HG03558 (cell line): ENCODE results near the gene PTGER1.
"Not testable (repeated sequence)": the region's sequence is repeated elsewhere in the genome, so short reads cannot be mapped to it uniquely, and the experiment has no call there.

Experiments used
- ATAC-seq: cut with Tn5 transposase; IDR thresholded peaks from one replicate; pipeline ENCODE4 v1.9.1; 2021; ENCODE audit warnings: moderate number of reproducible peaks; ENCODE audit not compliant: unreplicated experiment; ENCODE audit errors: extremely low read depth

The PTGER1 gene, protein sequence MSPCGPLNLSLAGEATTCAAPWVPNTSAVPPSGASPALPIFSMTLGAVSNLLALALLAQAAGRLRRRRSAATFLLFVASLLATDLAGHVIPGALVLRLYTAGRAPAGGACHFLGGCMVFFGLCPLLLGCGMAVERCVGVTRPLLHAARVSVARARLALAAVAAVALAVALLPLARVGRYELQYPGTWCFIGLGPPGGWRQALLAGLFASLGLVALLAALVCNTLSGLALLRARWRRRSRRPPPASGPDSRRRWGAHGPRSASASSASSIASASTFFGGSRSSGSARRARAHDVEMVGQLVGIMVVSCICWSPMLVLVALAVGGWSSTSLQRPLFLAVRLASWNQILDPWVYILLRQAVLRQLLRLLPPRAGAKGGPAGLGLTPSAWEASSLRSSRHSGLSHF

DNA sequence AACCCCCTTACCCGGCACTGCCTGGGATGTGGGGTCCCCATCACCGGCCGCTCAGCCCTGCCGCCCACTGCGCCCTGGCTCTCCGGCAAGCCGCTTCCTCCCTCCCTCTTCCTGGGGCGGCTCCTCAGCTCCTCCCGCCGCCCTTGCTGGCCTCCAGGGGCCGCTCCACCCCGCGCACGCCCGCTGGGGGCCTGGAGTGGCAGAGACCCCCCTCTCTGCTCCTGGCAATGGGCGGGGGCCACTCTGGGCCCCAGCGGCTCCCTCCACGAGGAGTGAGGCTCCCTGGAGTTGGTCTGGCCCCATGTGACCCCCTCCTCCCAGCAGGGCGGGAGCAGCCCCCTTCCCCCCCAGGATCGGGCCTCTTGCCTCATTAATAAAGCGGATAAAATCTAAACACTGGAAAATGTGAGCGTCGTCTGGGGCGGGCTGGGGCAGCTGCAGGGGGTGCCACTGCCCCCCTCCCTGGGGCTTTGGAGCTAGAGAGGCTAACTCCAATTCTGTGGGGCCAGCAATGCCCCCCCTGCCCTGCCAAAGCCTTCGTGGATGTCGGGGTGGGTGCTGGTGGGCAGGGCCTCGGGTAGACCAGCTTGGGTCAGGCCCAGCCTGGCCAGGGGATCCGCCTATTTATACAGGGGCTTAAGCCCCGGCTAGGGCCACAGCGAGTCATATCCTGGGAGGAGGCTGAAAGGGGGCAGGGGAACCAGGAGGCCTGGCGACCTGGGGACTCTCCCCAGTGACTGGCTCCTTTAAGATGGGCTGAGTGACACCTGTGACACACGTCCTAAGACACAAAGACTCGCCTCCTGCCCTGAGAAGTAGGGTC is at the start of gene PTGER1:
PTGER1 (minus strand) TSS at position 104 of the 823 bp plus-strand sequence. CDS start 1,034 bp downstream, outside the sequence.
- no peak for ATAC-seq

- ATAC-seq, result no peak
Measured at GRCh38 chr19:14520543-14520942, 45.4 kb upstream of the PTGER1 start.

- no peak for ATAC-seq
Measured at GRCh38 chr19:14519860-14520407, 44.8 kb upstream of the PTGER1 start.

DNA sequence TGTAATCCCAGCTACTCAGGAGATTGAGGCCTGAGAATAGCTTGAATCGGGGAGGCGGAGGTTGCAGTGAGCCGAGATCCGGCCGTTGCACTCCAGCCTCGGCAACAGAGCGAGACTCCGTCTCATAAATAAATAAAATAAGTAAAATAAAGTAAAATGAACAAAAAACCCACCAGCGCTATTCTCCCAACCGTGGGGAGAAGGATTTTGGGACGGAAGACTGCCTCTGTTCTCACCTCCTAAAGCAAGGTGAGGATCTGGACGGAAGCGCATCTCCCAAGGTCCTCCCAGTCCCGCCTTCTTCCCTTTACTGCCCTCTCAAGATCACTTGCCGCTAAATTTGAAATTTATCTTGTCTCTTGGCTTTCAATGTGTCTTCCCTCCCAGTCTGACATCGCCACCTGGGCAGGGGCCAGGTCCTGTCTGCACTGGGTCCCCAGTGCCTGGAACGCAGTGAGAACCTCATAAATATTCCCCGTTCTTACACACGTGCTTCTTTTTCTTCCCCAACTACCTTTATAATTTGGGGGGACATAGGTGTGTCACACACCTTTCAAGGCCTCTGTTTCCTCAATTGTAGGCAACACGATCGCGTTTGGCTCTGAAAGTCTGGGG is 44.2 kb upstream of the PTGER1 start:
- ATAC-seq, result no peak

GRCh38 chr19:14517840-14518505 is 42.8 kb upstream of the PTGER1 start, which contains the start of gene DNAJB1:
Gene DNAJB1 (minus strand): TSS chr19:14518397. CDS start chr19:14518349, 48 bp downstream.
- peak; percentile 38 for ATAC-seq

DNA sequence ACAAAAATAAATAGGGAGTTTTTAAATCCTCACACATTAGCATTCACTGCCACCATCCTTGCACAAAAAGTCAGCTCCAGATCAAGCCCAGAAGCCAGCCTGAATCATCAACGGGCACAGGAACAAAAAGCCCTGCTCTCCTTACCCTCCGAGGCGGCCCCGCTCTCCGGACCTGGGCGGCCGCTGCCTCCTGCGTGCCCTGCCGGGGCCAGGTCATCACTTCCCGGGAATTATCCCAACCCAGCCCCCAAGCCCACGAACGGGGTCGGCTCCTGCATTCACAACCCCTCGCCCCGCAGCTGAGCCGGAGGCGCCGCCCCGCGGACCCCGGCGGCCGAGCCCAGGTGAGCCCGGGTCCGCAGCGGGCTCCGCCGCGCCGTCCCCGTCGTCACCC is 42.3 kb upstream of the PTGER1 start:
- no peak for ATAC-seq

- ATAC-seq, result no peak
Measured at GRCh38 chr19:14516746-14517438, 41.7 kb upstream of the PTGER1 start.

DNA sequence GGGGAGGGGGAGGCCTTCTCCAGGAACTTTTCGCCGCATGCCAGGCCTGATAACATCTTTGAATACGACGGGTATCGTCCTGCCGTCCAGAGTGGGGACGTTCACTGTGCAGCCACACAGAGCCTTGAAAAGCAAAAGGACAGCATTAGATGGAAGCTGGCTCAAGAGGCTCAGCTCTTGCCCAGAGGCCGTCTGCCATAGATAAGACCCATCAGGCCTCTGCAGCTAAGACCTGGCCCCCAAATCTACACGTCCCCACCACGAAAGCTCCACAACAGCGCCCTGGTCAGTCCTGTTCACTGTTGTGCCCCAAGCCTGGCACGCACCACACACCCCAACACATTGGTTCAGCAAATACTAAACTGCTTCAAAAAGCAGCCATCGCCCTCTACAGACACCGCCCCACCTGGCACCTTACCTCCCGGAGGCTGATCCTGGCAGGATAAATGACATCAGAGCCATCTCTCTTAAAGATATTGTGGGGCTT is 40.9 kb upstream of the PTGER1 start:
- ATAC-seq, result no peak

GRCh38 chr19:14515501-14516047 is 40.4 kb upstream of the PTGER1 start:
- ATAC-seq, result no peak

- no peak for ATAC-seq
Measured at GRCh38 chr19:14514215-14514863, 39.2 kb upstream of the PTGER1 start.

DNA sequence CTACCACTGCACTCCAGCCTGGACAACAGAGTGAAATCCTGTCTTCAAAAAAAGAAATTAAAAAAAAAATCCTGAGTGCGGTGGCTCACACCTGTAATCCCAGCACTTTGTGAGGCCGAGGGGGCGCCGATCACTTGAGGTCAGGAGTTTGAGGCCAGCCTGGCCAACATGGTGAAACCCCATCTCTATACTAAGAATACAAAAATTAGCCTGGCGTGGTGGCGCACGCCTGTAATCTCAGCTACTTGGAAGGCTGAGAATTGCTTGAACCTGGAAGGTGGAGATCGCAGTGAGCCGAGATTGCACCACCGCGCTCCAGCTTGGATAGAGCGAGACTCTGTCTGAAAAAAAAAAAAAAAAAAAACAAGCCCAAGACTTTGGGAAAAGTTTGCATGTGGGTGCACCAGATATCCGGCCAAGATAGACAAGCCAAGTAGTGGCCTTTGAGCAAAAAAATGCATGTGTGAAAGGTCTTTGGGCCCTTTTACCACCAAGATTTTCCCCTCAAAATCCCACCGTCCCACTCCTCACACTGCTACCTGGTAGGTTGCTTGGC is 37.3 kb upstream of the PTGER1 start:
- ATAC-seq, result no peak

GRCh38 chr19:14511229-14511593 is 36.1 kb upstream of the PTGER1 start:
- ATAC-seq, result no peak

GRCh38 chr19:14510311-14511228 is 35.4 kb upstream of the PTGER1 start:
- no peak for ATAC-seq

DNA sequence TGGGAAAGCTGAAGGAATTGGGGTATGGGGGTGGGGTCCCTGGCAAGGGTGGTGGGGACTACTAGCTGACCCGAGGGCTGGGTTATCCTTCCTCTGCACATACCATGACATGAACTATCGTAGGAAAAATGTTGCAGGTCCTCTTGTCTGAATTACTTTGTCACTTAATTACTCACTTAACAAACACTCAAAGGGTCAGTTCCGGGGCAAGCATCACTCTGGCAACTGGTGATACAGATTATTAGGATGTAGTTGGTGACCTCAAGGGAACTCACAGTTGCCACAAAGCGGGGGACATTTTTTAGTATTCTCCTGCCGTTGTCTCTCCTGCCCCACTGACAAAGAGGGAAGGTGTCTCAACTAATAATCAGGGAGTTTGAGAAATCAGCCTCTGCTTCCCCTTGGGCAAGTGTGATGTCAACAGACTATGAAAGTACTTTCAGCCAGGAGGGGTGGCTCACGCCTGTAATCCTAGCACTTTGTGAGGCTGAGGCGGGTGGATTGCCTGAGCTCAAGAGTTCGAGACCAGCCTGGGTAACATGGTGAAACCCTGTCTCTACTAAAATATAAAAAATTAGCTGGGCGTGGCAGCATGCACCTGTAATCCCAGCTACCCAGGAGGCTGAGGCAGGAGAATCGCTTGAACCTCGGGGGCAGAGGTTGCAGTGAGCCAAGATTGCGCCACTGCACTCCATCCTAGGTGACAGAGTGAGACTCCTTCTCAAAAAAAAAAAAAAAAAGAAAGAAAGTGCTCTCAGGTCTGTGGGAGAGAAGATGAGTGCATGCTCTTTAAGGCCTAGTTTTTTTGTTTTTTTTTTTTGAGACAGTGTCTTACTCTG is 32.8 kb upstream of the PTGER1 start:
- ATAC-seq, result no peak

DNA sequence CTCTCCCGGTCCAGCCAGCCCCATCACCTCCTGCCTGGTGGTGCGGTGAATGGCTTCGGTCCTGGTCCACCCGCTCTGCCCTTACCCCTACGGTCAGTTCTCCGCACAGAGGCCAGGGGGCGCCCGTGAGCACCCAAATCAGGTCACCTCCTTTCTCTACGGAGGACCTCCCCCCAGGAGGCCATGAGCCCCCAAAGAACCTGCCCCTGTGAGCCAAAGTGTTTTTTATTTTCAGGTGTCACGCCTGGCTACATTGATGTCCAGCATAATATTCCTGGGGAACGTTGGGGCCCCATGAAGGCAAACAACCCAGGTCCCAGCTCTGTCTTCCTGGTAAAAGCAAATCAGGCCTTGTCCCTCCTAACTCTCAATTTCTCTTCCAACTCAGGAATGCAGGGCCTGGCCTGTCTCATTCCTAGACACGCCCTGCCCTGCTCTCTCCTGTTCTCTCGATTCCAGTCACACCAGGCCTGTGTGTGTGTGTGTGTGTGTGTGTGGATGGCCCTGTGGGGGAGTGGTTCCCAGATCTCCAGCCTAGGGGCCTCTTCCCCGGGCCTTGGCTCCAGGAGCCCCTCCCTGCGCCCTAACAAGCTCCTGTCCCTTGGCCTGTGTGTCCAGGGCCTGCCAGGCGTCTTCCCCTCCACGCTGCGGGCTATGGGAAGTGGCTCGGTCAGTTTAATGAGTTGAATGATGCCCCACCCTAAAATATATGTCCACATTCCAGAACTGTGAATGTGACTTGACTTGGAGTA is 30.5 kb upstream of the PTGER1 start:
- ATAC-seq, result no peak

GRCh38 chr19:14504575-14504974 is 29.4 kb upstream of the PTGER1 start:
- ATAC-seq, result not testable (repeated sequence)
